Gastroesophageal sphincter (tissue), 4 donors: ENCODE data around the gene BATF. TPM values are rescaled to one million over a fixed set of nuclear protein-coding genes. Genes with fewer than 3 reads are reported as not detected.

Source experiments
- ATAC-seq: fragments of 150-250 bp; one replicate; pipeline ENCODE4 v1.9.1; 2016; ENCODE audit warnings: mild to moderate bottlenecking, moderate library complexity
- H3K27ac ChIP-seq, 4 donors: fragments of 200-600 bp; sonication (generic) in 3 of 4; 1 replicate in 3 of 4; 2 replicates in 1 of 4; pipeline ENCODE4 v1.5.1; 2016 to 2019
- H3K27me3 ChIP-seq: fragments of 200-600 bp; sonication (generic); one replicate; pipeline ENCODE4 v1.5.1; 2019
- H3K36me3 ChIP-seq, 2 donors: fragments of 200-600 bp; sonication (generic); one replicate each; pipeline ENCODE4 v1.5.1; 2019; ENCODE audit warnings: control low read depth in 1 of 2
- H3K4me1 ChIP-seq, 3 donors: fragments of 200-600 bp; sonication (generic); 1 replicate in 2 of 3; 2 replicates in 1 of 3; pipeline ENCODE4 v1.5.1; 2016 to 2019; ENCODE audit warnings: control low read depth in 2 of 3
- H3K4me3 ChIP-seq, 2 donors: fragments of 200-600 bp; sonication (generic); one replicate each; pipeline ENCODE4 v1.5.1; 2019; ENCODE audit warnings: mild to moderate bottlenecking in 1 of 2, moderate library complexity in 1 of 2
- H3K9me3 ChIP-seq, 3 donors: fragments of 200-600 bp; sonication (generic); one replicate each; pipeline ENCODE4 v1.5.1; 2017 to 2019; ENCODE audit warnings: control low read depth in 2 of 3
- EP300 ChIP-seq: sonication (generic); formaldehyde crosslinking; IDR thresholded peaks from one replicate; pipeline ENCODE4 v1.6.1; 2017; ENCODE audit warnings: antibody characterized with exemption, mild to moderate bottlenecking
- POLR2A ChIP-seq, 2 donors: fragments of 450-650 bp; IDR thresholded peaks; one replicate each; pipeline ENCODE4 v1.6.1; 2017; ENCODE audit warnings: antibody characterized with exemption in 2 of 2, mild to moderate bottlenecking in 2 of 2, moderate library complexity in 1 of 2
- POLR2AphosphoS5 ChIP-seq: sonication (generic); formaldehyde crosslinking; IDR thresholded peaks from one replicate; pipeline ENCODE4 v1.6.1; 2017; ENCODE audit warnings: antibody characterized with exemption
- WGBS, 2 donors: methylation state at CpG; one replicate each; pipeline ENCODE4 v1.1.5; 2018; ENCODE audit warnings: low coverage in 1 of 2; 5-methylcytosine and 5-hydroxymethylcytosine counted together
- total RNA-seq, 4 donors: library from RNA; depleted of rRNA; stranded (reverse); fragments of >200 nt; gene quantifications; one replicate each; pipeline ENCODE4 v1.1.0, GENCODE V29; 2016
- TF ChIP-seq, protein P1 (sequence below), 4 experiments: fragments of 200-600 bp in 2 of 4; fragments of 450-650 bp in 2 of 4; sonication (generic) in 1 of 4; IDR thresholded peaks; one replicate each; pipeline ENCODE4 v1.5.1; 2017 to 2019; ENCODE audit warnings: antibody characterized with exemption in 4 of 4, mild to moderate bottlenecking in 2 of 4, moderate library complexity in 2 of 4

The BATF gene
- total RNA-seq, 4 donors from 2014 or later: 2.6 to 16.8 (median 3.2) TPM

DNA sequence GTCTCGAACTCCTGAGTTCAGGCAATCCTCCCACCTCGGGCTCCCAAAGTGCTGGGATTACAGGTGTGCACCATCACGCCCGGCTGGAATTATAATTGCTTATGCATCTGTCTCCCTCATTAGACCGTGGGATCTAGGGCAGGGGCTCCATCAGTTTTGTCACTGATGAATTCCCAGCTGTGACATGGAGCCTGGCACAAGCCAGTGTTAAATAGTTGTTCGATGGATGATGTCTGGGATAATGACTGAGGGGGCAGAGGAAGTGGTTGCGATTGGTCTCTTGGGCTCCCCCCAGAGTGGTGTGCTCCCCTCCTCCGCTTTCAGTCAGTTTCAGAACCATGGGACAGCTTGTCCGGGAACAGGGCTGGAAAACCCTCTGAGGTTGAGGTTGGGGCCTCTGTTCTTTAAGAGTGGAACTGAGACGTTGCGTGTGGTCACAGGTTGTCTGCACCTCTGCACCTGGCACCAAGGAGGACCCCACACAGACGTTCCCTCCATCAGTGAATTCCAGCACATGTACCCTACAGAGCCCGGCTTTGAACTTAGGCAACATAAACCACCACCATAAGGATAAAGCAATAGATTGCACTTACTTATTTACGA lies 30.8 kb upstream of the BATF start:
- TF ChIP-seq, protein P1, sequence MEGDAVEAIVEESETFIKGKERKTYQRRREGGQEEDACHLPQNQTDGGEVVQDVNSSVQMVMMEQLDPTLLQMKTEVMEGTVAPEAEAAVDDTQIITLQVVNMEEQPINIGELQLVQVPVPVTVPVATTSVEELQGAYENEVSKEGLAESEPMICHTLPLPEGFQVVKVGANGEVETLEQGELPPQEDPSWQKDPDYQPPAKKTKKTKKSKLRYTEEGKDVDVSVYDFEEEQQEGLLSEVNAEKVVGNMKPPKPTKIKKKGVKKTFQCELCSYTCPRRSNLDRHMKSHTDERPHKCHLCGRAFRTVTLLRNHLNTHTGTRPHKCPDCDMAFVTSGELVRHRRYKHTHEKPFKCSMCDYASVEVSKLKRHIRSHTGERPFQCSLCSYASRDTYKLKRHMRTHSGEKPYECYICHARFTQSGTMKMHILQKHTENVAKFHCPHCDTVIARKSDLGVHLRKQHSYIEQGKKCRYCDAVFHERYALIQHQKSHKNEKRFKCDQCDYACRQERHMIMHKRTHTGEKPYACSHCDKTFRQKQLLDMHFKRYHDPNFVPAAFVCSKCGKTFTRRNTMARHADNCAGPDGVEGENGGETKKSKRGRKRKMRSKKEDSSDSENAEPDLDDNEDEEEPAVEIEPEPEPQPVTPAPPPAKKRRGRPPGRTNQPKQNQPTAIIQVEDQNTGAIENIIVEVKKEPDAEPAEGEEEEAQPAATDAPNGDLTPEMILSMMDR (IDR thresholded peaks at IDR 0.05): no peak

DNA sequence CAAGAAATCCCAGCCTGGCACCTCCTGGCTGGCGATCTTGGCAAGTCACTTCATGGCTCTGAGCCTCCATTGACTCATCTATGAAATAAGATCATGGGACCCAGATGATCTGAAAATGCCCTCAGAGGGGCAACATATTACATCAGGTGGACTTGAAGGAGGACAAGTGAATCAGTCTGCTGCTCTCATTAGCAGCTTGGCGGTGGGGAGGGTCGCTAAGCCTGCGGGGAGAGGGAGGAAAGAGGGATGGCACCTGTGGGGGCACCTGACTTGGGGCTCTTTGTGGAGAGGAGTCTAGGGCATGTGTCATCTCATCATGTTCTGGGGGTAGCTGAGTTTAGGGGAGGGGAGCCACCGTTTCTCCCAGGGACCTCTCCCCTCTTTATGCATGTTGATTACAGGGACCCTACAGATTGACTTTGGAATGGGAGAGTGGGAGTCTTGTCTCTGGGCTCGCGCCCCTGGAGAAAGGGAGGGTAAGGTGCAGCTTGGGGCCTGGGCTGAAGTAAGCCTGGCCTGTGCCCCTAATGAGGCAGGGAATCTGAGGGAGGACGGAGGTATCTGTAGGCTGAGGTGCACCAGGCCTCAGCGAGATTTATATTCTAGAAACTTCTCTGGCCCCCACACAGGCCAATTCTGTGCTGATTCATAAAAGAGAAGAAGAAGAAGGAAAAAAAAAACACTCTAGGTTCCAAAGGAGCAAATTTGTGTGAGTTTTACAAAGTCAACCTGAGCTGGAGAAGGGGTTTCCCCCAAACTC lies 29.3 kb upstream of the BATF start:
- 93 to 100% methylated on average over 2 to 6 of the region's 9 CpGs for WGBS, 2 donors
- Histone ChIP-seq H3K27ac (no peak overlapping the region), H3K4me1 (no peaks in the 10 kb centered on the region), H3K4me3 (no peak overlapping the region), H3K36me3 (no peaks in the 10 kb centered on the region), H3K27me3 (no peaks in the 10 kb centered on the region), H3K9me3 (no peaks in the 10 kb centered on the region)
- no peak for ATAC-seq
- TF ChIP-seq EP300 (no peak), POLR2AphosphoS5 (no peak), POLR2A (IDR thresholded peaks at IDR 0.05) (no peak)
- TF ChIP-seq, protein P1 (IDR thresholded peaks at IDR 0.05): no peak

More for the DNA sequence above, 30.8 kb upstream of the BATF start:
- H3K4me3 ChIP-seq: no peak overlapping the region
- 86 to 93% methylated on average over 1 to 5 of the region's 14 CpGs for WGBS, 2 donors
- ATAC-seq: no peak
- no peaks in the 10 kb centered on the region for H3K36me3 ChIP-seq
- no peak overlapping the region for H3K27ac ChIP-seq
- H3K27me3 ChIP-seq: no peaks in the 10 kb centered on the region
- H3K4me1 ChIP-seq: no peaks in the 10 kb centered on the region
- no peaks in the 10 kb centered on the region for H3K9me3 ChIP-seq

DNA sequence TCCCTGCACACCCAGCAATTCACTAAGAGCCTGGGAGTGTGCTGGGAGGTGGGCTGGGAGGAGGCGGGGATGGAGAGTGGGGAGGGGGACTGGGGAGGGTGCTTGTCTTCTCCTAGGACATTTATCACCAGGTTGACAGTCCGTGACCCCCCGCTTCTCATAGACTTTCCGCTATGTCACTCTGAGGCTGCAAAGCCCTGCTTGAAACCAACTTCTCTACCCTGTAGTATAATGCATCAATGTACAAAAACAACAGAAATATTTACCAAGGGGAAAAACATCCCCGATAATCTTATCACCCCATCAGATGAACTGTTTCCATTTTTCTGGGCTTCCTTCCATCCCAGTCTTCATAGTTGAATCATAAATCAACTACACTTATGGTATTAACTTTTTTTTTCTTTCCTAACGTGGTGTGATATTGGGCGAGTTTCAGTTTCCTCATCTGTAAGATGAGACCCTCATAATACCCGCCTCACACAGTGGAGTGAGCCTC lies 28.6 kb upstream of the BATF start:
- H3K4me3 ChIP-seq: no peak overlapping the region
- H3K27ac ChIP-seq: no peak overlapping the region
- TF ChIP-seq EP300: no peak
- TF ChIP-seq POLR2A (IDR thresholded peaks at IDR 0.05): no peak
- TF ChIP-seq, protein P1 (IDR thresholded peaks at IDR 0.05): no peak
- TF ChIP-seq POLR2AphosphoS5: no peak
- H3K36me3 ChIP-seq: no peaks in the 10 kb centered on the region
- no peaks in the 10 kb centered on the region for H3K9me3 ChIP-seq
- WGBS, 2 donors: 51 to 66% methylated on average over 5 to 8 of the region's 8 CpGs
- H3K27me3 ChIP-seq: no peaks in the 10 kb centered on the region
- no peak for ATAC-seq
- no peaks in the 10 kb centered on the region for H3K4me1 ChIP-seq

DNA sequence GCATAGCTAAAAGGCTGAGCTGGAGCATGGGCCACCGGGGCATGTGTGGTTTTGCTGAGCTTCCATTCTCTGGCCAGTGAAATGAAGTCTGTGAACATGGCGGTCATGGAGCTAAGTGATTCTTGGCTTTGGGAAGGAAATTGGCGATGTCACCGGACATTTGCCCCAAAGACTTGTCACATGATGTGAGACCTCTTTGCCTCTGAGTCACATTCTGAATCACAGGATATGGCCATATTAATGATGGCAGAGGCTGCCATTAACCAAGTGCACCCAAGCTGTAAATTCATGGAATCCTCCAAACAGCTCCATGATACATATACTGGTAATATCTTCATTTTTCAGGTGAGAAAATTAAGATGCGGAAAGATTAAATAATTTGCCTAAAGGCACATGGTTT lies 27.4 kb upstream of the BATF start:
- H3K4me3 ChIP-seq: no peak overlapping the region
- H3K4me1 ChIP-seq: no peaks in the 10 kb centered on the region
- WGBS, 2 donors: 93 to 100% methylated on average over 2 to 4 of the region's 5 CpGs
- no peaks in the 10 kb centered on the region for H3K27me3 ChIP-seq
- ATAC-seq: no peak
- H3K27ac ChIP-seq: no peak overlapping the region
- H3K36me3 ChIP-seq: no peaks in the 10 kb centered on the region
- TF ChIP-seq EP300: no peak
- TF ChIP-seq, protein P1 (IDR thresholded peaks at IDR 0.05): no peak
- TF ChIP-seq POLR2AphosphoS5: no peak
- no peak for TF ChIP-seq POLR2A (IDR thresholded peaks at IDR 0.05)
- no peaks in the 10 kb centered on the region for H3K9me3 ChIP-seq

DNA sequence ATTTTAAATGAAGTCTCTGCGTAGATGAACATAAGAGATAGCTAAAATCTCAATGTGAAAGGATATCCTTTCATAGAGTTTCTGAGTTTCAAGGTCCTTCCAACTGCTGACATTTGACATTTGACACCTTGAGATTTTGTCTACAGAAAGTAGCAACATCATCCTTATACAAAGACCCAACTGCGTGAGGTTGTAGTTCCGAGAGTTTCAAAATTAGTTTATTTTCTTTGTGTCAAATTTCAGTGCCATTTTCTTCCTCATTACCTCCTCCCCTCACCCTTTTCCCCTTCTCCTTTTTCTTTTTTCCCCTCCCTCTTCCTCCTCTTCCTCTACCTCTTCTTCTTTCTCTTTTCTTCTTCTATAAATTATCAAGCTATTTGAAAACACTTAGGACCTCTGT lies 26.9 kb upstream of the BATF start:
- H3K36me3 ChIP-seq: no peaks in the 10 kb centered on the region
- no peak for ATAC-seq
- H3K4me3 ChIP-seq: no peak overlapping the region
- no peaks in the 10 kb centered on the region for H3K27me3 ChIP-seq
- H3K9me3 ChIP-seq: no peaks in the 10 kb centered on the region
- H3K27ac ChIP-seq: no peak overlapping the region
- TF ChIP-seq POLR2A (IDR thresholded peaks at IDR 0.05): no peak
- TF ChIP-seq POLR2AphosphoS5: no peak
- TF ChIP-seq EP300: no peak
- TF ChIP-seq, protein P1 (IDR thresholded peaks at IDR 0.05): no peak
- 73 to 86% methylated on average over 3 of the region's 3 CpGs for WGBS, 2 donors
- H3K4me1 ChIP-seq: no peaks in the 10 kb centered on the region
